Muscle of leg (tissue), 11 donors: ENCODE data around the gene KCNAB1. TPM values are rescaled to one million over a fixed set of nuclear protein-coding genes. Genes with fewer than 3 reads are reported as not detected.

Experiments used
- DNase-seq: peaks from one replicate; pipeline ENCODE4 v3.0.0; 2013
- H3K27ac ChIP-seq: one replicate; pipeline ENCODE4 v1.5.1; 2013; ENCODE audit warnings: mild to moderate bottlenecking, low read length, control low read depth
- H3K27me3 ChIP-seq: one replicate; pipeline ENCODE4 v1.6.1; 2013; ENCODE audit warnings: low read length; ENCODE audit not compliant: control insufficient read depth, insufficient read depth
- H3K36me3 ChIP-seq: one replicate; pipeline ENCODE4 v1.6.1; 2013; ENCODE audit warnings: low read length; ENCODE audit not compliant: control insufficient read depth, insufficient read depth
- H3K4me1 ChIP-seq: one replicate; pipeline ENCODE4 v1.6.1; 2013; ENCODE audit warnings: low read length; ENCODE audit not compliant: control insufficient read depth, insufficient read depth
- H3K4me3 ChIP-seq: one replicate; pipeline ENCODE4 v1.5.1; 2013; ENCODE audit warnings: low read length, control low read depth
- H3K9me3 ChIP-seq: replicated peaks from 2 replicates; pipeline ENCODE4 v1.6.1; 2013; ENCODE audit warnings: low read depth, low read length; ENCODE audit not compliant: control insufficient read depth
- WGBS: methylation state at CpG from one replicate; pipeline ENCODE4 v1.1.5; 2013; ENCODE audit warnings: missing lambda C conversion rate; ENCODE audit not compliant: insufficient coverage; 5-methylcytosine and 5-hydroxymethylcytosine counted together
- polyA plus RNA-seq, 8 donors: library from polyadenylated mRNA; unstranded; fragments of 120-200 nt; gene quantifications; one replicate each; pipeline versions ENCODE4 v1.2.1 to v1.2.3, GENCODE V29; 2013; ENCODE audit warnings: inconsistent platforms in 1 of 8, low replicate concordance in 1 of 8; ENCODE audit not compliant: insufficient read length in 8 of 8, insufficient read depth in 1 of 8
- total RNA-seq: library from RNA; stranded (reverse); fragments of 120-200 nt; gene quantifications from one replicate; pipeline ENCODE4 v1.2.4, GENCODE V29; 2013

KCNAB1 gene
- total and polyA plus RNA-seq, 9 donors = 4.3 to 8.4 (median 5.0) TPM

DNA sequence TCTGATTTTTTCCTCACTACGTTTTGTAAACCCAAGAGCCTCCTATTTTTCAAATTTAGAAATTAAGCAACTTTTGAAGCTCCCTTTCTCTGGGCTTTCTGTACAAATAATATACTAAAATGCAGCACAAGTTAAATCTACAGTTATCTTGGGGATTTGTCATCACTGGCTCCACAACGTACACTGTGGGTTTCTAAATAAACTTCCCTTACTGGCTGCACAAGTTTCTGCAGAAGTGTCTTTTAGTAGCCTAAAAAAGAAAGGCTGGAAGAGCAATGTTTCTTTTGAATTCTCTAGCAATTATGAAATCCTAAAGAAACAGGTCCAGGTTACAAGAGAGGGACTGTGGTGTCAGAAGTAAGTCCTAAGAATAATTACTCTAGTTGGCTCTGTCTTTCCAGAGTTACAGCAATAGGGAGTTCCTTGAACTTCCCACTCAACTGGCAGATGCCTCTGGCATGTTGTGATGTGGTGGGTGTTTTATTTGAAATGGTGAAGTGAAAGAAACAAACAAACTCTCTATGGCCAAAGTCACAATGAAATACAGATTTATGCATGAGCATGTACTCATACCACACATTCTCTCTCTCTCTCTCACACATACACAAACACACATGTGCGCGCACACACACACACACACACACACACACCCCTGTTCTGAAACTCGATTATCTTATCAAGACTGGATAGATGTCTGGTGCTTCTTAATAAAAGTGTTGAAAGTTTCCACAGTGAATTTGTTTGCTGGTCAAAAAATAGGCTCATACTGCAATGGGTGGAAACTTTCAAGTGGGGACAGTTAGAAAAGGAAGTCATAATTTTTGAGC is 236.4 kb downstream of the KCNAB1 start:
- no peaks in the 10 kb centered on the region for H3K27me3 ChIP-seq
- H3K27ac ChIP-seq = no peak overlapping the region
- no CpG with 5 or more reads among the region's 5 CpGs for WGBS
- H3K4me1 ChIP-seq = no peaks in the 10 kb centered on the region
- no peak overlapping the region for H3K4me3 ChIP-seq
- no peaks in the 10 kb centered on the region for H3K9me3 ChIP-seq
- H3K36me3 ChIP-seq = no peaks in the 10 kb centered on the region
- DNase-seq = no peak

DNA sequence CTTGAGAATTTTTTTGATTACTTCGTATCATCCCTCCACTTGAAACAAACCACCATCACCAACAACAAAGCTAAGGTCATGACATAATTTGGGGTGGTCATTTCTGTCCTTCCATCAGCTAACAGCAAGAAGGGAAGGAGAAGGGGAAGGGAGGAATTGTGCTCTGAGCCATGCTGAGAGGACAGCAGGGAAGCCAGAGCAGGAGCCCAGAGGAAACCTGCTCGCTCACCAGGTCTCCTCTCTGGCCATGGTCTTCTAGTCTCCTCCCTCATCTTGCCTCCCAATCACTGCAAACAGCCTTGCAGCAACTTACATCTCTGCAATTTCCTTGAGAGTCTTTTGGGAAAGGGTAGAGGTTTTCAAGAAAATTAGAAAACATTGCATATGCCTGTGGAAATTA is 237.9 kb downstream of the KCNAB1 start:
- H3K4me1 ChIP-seq = no peaks in the 10 kb centered on the region
- no CpG with 5 or more reads among the region's 2 CpGs for WGBS
- no peak overlapping the region for H3K27ac ChIP-seq
- no peaks in the 10 kb centered on the region for H3K9me3 ChIP-seq
- H3K4me3 ChIP-seq = no peak overlapping the region
- no peaks in the 10 kb centered on the region for H3K36me3 ChIP-seq
- H3K27me3 ChIP-seq = no peaks in the 10 kb centered on the region
- DNase-seq = no peak

DNA sequence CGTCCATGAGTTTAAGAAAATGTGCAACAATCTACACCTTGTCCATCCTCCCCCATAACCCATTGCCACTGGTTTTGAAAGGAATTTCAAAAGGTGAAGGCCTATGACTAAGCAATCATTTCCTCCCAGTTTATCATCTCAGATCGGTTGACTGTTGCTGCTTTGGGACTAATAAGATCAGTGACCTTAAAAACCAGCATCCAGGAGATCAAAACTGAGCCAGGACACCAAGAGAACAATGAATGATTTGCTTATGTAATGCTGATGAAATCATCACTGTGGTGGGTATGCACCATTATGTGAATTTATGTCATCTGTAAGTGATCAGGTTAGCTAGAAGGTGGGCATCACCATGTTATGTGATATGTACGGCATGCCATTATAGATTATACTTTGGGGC is 239.0 kb downstream of the KCNAB1 start:
- Histone ChIP-seq H3K4me3 (no peak overlapping the region), H3K36me3 (no peaks in the 10 kb centered on the region), H3K27me3 (no peaks in the 10 kb centered on the region), H3K9me3 (no peaks in the 10 kb centered on the region), H3K27ac (no peak overlapping the region), H3K4me1 (no peaks in the 10 kb centered on the region)
- WGBS = 44% methylated on average over 2 of the region's 3 CpGs
- DNase-seq = no peak

DNA sequence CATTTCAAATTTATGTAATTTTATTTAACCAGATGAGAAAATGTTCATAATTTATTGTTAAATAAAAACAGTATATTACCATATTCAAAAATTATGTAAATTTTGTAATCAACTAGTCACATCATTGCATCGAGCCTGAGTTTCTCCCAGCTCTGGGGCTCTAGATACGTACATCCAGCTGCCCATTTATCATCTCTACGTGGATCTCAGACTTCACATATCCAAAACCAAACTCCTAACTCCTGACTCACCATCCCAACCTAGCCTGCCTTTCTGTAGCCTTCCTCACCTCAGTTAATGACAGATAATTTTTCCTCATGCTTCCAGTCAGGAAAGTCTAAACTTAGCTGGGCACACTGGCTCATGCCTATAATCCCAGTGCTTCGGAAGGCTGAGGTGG is 239.7 kb downstream of the KCNAB1 start:
- Histone ChIP-seq H3K36me3 (no peaks in the 10 kb centered on the region), H3K4me1 (no peaks in the 10 kb centered on the region), H3K27me3 (no peaks in the 10 kb centered on the region), H3K9me3 (no peaks in the 10 kb centered on the region), H3K27ac (no peak overlapping the region), H3K4me3 (no peak overlapping the region)
- 96% methylated on average over 3 of the region's 4 CpGs for WGBS
- DNase-seq = no peak

DNA sequence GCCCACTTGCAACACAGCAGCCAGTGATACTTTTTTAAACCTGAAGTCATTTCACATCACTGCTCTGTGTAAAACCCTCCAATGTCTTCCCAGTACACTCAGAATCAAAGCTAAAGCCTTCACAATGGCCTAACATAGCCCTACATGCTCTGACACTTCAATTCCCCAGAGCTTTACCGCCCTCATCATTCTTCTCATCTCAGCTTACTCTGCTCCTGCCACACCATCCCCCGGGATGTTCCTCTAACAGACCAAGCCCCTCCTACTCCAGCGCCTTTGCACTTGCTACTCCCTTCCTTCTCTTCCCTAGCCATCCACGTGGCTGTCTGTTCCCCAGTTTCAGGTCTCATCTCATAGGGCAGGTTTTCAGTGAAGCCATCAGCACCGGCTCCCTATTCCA is 240.6 kb downstream of the KCNAB1 start:
- no peaks in the 10 kb centered on the region for H3K4me1 ChIP-seq
- H3K36me3 ChIP-seq = no peaks in the 10 kb centered on the region

DNA sequence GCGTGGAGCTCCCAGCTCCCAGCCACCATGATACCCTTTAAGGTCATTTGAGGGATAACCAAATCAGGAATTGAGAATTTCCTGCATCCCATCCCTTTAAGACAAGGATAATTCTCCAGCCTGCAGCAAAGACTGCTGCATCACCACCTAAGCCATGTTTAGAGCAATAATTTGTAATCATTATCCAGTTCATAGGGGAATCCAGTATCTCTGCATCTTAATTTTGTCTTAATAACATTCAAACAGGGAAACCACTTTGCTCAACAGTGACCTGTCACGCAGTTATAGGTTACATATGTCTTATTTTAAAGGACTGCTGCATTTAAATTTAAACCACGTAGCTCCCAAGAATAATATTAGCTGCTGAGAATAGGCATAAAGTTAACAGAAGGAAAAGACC is 246.2 kb downstream of the KCNAB1 start:
- DNase-seq = no peak

More for the DNA sequence above, 240.6 kb downstream of the KCNAB1 start:
- DNase-seq = no peak
- no peaks in the 10 kb centered on the region for H3K9me3 ChIP-seq
- 53% methylated on average over 5 of the region's 5 CpGs for WGBS
- H3K4me3 ChIP-seq = no peak overlapping the region
- no peak overlapping the region for H3K27ac ChIP-seq
- H3K27me3 ChIP-seq = no peaks in the 10 kb centered on the region

DNA sequence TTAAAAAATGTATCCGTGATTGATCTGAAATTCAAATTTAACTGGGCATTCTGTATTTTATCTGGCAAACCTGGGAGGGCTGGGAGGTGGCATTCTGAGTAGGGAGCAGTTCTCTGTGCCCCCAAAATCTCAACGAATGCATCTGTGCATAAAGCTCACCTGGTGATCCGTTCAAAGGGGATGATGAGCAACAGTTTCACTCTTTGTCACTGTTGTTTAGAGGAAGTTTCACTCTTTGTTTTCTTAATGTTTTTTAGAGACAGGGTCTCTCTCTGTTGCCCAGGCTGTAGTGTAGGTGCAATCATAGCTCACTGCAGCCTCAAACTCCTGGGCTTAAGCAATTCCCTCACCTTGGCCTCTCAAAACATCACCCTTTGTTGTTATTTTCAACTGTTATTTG is 247.8 kb downstream of the KCNAB1 start:
- Histone ChIP-seq H3K9me3 (no peaks in the 10 kb centered on the region), H3K27me3 (no peaks in the 10 kb centered on the region), H3K27ac (no peak overlapping the region), H3K4me1 (no peaks in the 10 kb centered on the region), H3K36me3 (no peaks in the 10 kb centered on the region), H3K4me3 (no peak overlapping the region)
- 40% methylated on average over 1 of the region's 3 CpGs for WGBS
- DNase-seq = no peak

More for the DNA sequence above, 246.2 kb downstream of the KCNAB1 start:
- Histone ChIP-seq H3K27ac (no peak overlapping the region), H3K4me3 (no peak overlapping the region), H3K4me1 (no peaks in the 10 kb centered on the region), H3K9me3 (no peaks in the 10 kb centered on the region), H3K36me3 (no peaks in the 10 kb centered on the region), H3K27me3 (no peaks in the 10 kb centered on the region)
- no CpG with 5 or more reads among the region's 3 CpGs for WGBS

DNA sequence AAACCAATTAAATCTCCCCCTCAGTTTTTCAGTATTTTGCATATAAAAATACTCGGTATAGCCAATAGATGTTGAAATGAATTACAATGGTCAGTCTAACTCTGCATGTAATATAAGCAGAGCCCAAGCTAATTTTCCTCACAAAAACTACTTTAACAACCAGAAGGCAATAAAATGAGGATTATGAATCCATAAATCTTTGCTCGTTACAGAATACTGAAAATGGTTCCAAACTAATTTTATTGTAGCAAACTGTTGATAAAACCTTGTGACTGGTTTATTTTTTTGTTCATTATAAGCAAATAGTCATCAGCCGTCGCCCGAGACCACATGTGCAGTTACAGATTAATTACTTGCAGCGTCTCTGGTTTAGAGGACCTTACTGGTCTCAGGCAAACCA is 251.3 kb downstream of the KCNAB1 start:
- Histone ChIP-seq H3K27me3 (no peaks in the 10 kb centered on the region), H3K4me3 (no peak overlapping the region), H3K36me3 (no peaks in the 10 kb centered on the region), H3K9me3 (no peaks in the 10 kb centered on the region), H3K4me1 (no peaks in the 10 kb centered on the region), H3K27ac (no peak overlapping the region)
- WGBS = no CpG with 5 or more reads among the region's 6 CpGs
- DNase-seq = no peak

DNA sequence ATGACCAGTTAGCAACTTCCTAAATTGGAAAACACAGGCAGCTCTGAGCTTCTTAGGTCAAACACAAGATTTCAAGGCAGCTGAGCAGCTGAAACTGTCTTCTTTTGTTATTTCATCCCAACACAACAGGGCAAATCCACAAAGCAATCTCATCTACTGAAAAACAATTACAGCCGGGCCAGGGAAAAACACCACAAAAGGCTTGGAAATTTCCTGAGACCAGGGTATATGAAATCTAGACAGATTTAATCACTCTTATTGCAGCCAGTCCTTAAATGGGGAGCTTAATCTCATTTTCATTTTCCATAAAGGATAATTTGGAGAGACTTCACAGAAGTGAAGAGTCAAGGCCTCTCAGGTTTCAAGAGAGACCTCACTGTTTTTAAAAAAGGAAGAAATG is 252.7 kb downstream of the KCNAB1 start:
- Histone ChIP-seq H3K4me1 (no peaks in the 10 kb centered on the region), H3K4me3 (no peak overlapping the region), H3K27ac (no peak overlapping the region), H3K27me3 (no peaks in the 10 kb centered on the region), H3K36me3 (no peaks in the 10 kb centered on the region), H3K9me3 (no peaks in the 10 kb centered on the region)
- DNase-seq = no peak
- WGBS = no CpG with 5 or more reads among the region's 1 CpG

DNA sequence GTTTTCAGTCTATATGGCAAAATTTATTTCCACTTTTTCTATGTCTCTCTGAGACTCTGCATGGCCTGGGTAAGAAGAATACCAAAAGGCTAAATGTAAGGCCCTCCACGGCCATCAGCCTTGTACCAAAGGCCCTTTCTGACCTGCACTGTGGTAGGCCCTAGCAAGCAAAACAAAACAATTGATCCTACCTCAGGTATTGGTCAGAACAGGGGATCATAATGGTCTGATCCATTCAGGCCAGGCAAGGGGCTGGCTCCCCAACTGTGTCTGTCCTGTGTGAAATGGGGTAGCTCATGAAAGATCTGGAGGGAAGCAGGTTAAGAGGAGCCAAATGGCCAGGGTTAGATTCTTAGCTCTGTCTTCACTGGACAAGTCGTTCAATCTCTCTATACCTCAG is 253.3 kb downstream of the KCNAB1 start:
- H3K9me3 ChIP-seq = no peaks in the 10 kb centered on the region
- H3K27ac ChIP-seq = no peak overlapping the region
- H3K27me3 ChIP-seq = no peaks in the 10 kb centered on the region
- WGBS = no CpG with 5 or more reads among the region's 2 CpGs
- no peak for DNase-seq
- no peaks in the 10 kb centered on the region for H3K4me1 ChIP-seq
- no peak overlapping the region for H3K4me3 ChIP-seq
- H3K36me3 ChIP-seq = no peaks in the 10 kb centered on the region

DNA sequence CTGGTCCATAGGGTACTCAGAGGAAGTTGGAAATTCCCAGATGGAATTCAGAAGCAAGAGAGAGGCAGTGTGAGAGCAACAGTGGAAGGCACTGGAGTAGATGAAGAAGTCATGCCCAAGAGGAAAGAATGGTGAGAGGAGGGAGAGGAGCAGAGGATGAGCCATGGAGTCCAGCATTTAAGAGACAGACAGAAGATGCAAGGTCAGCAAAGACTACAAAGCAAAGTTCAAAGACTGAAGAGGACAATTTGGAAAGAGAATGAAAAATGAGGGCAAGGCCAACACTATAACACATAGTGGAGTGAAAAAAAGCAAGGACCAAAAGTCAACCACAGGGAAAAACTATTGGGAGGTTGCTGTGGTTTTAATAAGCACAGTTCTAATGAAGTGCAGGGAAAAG is 255.8 kb downstream of the KCNAB1 start:
- no peak overlapping the region for H3K27ac ChIP-seq
- no peak for DNase-seq
- H3K36me3 ChIP-seq = no peaks in the 10 kb centered on the region
- H3K9me3 ChIP-seq = no peaks in the 10 kb centered on the region
- H3K27me3 ChIP-seq = no peaks in the 10 kb centered on the region
- no peaks in the 10 kb centered on the region for H3K4me1 ChIP-seq
- no peak overlapping the region for H3K4me3 ChIP-seq
